GM21381 (cell line): ENCODE measurements around the gene TRIM63.

ENCODE experiments used
- ATAC-seq: cut with Tn5 transposase; IDR thresholded peaks from one replicate; pipeline ENCODE4 v1.9.1; 2021; ENCODE audit warnings: mild to moderate bottlenecking, moderate library complexity; ENCODE audit not compliant: unreplicated experiment

Gene TRIM63

DNA sequence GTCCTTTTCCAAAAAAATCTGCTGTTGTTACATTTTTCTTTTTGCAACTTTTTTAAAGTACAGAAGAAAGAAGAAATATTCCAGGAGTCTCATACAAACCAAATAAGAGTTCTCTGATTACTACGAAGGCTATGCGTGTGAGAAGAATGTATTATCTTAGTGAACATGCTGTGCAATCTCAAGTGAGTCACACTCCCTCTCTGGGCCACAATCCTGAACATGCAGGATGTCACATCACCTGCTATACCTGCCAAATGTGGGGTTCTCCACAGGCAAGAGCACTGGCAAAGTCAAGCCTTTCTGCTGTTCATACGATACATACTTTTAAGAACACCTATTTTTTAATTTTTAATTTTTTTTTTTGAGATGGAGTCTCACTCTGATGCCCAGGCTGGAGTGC is 21.7 kb upstream of the TRIM63 start:
- ATAC-seq = no peak

DNA sequence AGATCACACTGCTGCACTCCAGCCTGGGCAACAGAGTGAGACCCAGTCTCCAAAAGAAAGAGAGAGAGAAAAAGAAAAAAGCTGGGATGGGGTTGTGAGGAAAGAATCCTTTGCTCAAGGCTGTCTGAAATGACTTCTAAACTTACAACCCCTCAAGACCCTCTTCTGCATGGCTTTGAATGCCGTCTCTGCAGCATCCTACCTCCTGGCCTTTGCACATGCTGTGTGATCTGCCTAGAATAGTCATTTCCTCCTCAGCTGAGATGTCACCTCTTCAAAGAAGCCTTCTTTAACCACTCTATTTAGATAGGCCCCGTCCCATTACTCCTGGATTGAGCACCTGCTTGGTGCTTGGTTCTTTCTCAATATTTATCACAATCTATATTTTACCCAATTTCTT is 17.4 kb upstream of the TRIM63 start:
- no peak for ATAC-seq

DNA sequence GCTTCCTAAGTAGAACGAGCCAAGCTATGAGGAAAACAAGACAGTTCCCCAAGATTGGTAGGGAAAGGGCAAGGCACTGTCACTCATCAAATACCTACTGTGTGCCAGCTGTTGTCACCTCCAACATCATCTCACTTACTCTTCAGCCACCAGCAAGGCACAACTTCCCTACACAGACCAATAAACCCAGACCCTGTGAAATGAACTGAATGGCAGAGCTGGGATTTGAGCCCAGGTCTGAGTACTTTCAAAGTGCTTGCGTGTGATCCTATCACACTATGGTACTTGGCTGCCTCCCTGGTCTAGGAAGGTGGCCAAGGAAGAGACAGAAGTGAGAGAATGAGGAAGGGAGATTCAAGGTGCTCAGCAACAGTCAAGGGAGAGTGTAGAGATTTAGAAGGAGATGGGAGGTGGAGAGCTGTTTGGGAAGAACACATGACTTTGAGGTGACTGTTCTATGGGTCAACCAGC is 16.7 kb upstream of the TRIM63 start:
- ATAC-seq = no peak

DNA sequence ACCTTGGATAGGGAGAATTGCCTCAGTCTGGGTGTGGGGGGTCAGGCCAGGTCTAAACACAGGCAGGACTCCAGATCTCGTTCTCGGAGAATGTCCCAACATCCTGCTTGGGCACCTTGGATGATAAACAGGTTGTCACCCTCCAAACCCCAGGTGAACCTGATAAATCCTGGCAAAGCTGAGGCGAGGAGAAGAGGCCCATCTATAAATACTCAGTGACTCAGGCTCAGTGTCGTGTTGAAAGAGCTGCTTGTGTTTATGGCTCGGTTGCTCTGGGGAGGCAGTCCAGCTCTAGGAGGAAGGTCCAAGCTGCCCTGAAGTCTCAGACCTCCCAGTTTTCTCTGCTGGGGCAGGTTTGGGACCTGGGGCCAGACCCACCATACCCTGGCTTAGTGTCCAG is 15.8 kb upstream of the TRIM63 start:
- ATAC-seq = no peak

DNA sequence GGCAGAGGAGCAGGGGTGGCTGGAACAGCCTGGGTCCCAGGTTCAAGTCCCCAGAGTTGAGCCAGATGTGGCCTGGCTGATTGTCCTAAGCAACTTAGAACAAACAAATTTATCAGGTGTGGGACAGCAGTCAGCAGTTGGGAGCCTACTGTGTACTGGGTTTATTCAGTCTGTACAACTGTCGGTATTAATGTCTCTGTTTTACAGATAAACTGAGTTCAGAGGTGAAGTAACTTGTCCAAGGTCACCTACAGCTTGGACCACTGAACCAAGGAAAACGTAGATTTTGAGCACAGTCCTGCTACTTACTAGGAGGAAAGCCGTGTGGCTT is 14.6 kb upstream of the TRIM63 start:
- ATAC-seq = no peak

DNA sequence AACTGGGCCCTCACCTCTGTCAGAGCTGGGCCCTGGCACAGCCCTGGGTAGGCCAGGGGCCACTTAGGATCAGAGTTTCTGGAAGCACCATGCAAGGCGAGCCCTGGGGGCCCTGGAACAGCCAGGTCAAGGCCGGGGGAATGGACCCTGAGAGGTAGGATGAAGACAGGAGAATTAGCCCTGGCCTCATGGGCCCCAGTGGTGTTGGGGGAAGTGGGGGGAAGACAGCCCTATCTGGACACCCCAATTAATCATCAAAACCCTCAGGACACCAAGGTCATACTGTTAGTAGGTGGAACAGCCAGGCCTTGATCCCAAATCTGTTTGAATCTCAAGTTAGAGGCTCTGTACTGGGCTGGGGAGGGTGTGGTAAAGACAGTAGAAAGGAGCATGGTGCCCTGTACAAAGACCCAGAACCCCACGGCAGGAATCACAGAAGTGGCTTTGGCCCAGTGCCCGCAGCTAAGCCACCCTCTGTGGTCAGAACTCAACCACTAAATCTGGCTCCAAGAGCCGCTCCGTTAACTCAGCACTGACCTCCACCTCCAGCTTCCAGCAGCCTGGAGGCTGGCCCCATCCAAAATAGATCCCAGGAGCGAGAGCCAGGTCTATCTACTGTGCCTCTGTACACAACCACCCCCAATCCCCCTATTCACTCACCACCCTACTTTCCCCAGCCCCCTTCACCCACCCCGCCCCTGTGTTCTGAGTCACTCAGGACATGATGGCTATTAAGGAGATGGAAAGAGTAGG is 14.0 kb upstream of the TRIM63 start:
- ATAC-seq = no peak

DNA sequence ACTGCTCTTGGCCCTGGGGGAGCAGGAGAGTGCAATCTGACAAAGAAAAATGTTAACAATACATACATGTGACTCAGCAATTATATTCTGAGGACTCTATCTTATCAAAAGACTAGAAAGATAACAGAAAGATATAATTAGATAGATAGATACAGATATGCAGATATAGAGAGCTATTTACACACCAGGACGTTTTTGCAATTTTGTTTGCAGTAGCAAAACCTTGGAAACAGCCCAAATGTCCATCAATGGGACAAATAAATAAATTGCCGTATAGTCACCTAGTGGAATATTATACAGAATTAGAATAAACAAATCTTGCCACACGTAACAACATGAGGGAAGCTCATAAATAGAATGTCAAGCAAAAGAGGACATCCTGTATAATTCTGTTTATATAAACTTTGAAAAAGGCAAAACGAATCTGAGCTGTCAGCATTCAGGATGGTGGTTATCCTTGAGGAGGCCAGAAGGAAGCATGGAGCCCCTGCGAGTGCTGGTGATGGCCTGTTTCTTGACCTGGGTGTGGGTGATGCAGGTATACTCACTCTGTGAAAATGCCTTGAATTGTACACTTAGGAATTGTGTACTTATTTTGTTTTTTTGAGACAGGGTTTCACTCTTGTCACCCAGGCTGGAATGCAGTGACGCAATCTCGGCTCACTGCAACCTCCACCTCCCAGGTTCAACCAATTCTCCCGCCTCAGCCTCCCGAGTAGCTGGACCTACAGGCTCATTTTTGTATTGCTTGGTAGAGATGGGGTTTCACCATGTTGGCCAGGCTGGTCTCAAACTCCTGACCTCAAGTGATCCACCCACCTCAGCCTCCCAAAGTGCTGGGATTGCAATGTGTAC is 12.8 kb upstream of the TRIM63 start:
- no peak for ATAC-seq

DNA sequence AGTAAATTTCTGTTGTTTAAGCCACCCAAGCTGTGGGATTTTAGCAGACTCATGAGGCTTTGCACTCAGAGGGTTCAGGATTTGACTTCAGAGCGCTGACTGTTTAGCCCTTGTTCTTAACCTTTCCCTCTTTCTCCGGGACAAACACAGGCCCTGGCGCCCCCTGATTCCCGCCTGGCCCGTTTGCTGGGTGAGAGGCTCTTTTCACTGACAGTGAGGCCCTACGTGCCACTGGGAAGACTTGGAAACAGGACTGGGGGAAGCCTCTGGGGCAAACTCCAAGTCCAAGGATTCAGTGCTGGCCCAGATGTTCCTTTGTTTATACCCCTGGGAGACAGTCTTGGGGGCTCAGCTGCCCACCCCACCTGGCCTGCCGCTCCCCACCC is 11.7 kb upstream of the TRIM63 start:
- ATAC-seq = no peak

DNA sequence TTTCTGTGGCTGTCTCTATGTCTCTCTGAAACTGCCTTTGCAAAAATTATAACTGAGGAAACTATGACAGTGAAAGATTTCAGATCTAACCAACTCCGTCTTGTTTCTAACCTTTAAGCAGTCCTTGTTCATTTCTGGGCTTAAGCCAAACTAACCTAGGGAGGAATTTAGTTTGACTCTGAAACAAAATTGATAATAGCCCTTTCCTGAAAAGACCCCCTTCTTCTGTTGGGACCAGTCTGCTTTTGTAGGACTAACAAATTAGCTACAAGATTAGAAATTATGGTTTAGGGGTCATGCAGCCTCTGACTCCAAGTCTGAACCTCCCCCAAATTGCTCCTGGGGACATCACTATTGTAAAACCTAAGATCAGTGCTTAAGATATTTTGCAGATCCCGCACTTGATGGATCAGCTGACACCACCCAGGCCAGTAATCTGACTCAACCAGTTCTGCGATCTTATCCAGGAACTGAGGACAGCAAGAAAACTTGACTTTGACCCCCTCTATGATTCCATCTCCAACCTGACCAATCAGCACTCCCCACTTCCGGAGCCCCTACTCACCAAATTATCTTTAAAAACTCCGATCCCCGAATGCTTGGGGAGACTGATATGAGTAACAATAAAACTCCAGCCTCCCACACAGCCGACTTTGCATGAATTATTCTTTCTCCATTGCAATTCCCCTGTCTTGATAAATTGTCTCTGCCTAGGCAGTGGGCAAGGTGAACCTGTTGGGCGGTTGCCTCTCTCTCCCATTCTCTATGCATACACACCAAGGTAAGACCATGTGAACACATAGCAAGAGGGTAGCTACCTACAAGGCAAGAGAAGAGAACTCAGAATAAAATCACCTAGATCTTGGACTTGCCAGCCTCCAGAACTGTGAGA is 11.1 kb upstream of the TRIM63 start:
- ATAC-seq = no peak

DNA sequence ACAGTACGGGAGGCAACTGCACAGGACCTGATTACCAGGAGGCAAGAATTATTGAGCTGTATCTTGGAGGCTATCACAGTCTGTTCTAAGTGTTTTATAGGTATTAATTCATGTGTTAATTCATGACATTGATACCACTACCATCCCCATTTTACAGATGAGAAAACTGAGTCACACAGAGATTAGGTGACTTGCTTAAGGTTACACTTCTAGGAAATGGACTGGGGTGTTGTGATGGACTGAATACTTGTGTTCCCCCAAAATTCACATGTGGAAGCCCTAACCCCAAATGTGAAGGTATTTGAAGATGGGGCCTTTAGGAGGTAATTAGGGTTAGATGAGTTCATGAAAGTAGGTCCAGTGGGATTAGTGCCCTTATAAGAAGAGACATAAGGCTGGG is 10.1 kb upstream of the TRIM63 start:
- no peak for ATAC-seq

DNA sequence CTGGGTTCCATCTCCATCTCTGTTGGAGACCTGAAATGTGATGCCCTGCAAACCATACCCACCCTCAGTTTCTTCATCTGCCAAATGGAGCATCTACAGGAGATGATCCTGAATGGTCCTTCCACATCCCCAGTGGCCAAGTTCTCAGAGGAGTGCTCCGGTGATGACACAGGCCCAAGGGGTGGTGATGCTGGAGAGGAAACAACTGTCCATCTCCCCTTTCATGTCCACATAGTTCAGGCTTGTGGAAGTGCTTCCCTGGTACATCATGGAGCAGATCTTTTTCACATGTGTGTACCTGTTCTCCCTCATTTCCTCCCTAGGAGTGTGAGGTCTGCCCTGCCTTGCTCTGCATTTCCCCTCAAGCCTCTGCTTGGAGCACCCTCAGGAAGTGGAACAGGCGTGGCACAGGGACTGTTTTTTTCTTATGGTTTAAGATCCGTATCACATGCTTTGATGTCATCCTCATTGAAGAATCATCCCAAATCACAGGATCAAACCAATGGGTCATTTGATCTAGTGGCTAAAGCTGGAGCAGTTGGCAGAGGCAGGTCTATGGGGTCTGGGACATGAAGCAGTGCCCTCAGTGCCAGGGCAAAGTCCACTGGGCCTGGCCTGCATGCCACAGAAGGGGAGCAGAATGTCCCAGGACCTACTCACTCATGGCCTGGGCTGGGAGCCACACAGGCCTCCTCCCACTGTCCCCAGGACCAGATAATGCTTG is 8.2 kb upstream of the TRIM63 start:
- ATAC-seq = no peak

DNA sequence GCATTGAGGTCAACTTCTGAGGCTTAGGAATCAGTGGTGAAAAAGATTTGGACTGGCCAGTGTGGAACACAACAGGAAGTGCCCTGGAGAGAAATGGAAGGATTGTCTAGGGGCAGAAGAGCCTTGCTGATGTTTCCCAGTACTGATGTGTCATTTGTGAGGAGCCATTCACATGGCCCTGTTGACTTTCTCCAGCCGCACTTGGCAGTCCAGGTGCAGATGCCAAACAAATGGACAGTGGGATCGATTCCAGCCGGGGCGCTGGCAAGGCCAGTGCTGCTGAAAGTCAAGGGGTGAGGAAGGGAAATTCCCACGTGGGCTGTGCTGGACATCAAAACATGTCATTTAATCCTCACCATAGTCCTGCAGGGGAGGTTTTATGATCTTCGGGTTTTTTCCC is 4.9 kb upstream of the TRIM63 start:
- no peak for ATAC-seq

DNA sequence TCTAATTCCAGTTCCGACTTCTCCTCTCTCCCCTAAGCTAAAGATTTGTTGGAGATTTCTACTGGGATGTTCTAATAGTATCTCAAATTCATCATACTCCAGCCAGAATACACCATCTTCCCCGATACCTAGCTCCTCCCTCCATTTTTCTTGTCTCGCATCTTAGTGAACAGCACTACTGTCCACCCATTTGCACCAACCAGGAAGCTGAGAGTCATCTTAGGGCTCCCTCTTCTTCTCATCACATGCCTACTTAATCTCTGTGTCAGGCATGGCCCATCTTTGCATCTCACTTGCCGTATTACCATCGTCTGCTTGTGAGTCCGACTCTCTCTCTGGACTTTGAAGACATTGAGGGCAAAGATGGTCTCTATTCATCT is 3.5 kb upstream of the TRIM63 start:
- no peak for ATAC-seq

DNA sequence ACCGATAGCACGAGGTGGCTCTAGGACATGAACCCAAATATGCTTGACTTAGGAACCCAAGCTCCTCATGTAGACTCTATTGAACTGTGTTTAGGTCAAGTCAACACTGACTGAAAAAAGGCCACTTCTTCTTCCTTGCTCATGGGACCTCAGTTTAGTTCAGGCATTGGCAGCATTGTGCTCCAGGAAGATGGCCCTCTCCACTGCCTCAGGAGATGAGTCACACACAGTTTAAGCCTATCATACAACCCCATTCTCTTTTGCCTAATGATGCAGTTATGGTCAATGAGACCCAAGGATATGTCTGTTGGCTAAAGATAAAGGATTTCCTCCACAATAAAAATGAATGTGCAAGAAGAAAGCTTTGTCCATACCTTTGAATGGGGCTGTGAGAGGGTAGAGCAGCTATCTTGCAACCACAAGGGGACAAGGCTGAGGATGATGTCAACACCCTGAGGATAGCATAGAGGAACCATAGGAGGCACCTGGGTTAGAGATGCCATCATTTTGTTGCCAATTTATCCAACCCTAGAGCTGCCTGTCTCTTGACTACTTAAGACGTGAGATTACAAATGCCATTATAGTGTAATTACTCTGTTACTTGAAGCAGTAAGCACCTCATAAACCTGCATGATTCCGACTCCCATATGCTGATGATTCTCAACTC is 3.0 kb upstream of the TRIM63 start:
- ATAC-seq = no peak

DNA sequence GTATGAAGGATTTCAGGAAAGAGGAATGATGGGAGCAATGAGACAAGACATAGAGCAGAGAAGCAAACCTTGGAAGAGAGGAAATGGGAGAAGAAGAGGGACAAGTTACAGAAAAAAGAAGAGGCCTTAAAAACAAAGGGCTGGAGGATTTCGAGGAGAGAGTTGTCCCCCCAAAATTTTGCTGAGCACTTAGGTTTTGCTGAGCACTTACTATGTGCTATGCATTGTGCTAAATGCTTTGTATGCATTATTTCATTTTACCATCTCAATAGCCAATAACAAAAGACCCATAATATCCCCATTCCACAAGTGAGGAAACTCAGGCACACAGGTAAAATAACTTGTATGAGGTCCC is 2.5 kb upstream of the TRIM63 start:
- ATAC-seq = no peak

DNA sequence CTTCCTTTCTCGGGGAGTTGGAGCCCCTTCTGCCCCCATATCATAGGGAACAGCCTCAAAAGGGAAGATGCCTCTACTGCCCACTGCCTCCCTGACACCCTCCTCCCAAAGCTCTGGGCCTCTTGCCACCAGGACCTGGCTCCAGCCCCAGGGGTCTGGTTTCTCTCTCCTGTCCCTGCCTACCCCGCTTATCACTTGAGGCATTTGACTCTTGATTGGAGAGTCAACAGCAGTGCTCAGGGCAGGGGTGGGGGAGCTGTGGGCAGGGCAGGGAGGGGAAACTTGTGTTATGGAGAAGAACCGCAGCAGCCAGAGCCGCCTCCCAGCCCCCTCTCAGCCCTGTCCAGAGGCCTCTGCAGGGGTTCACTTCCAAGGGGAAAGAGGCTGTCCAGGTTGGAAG is 573 bp downstream of the TRIM63 start:
- no peak for ATAC-seq

DNA sequence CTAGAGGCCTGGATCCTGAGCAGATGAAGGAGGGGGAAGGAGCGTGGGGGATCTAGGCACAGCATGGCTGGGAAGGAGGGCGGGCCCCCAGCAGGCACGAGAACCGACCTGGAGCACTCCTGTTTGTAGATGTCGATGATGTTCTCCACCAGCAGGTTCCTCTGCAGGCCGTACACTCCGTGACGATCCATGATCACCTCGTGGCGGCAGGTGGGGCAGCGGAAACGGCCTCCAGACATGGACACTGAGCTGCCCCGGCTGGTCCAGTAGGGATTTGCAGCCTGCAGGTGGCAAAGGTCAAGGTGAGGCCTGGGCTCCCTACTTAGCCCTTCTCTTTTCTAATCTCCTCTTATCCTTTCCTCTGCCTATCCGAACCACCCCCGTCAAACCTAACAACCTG is 1.3 kb downstream of the TRIM63 start:
- ATAC-seq = no peak

DNA sequence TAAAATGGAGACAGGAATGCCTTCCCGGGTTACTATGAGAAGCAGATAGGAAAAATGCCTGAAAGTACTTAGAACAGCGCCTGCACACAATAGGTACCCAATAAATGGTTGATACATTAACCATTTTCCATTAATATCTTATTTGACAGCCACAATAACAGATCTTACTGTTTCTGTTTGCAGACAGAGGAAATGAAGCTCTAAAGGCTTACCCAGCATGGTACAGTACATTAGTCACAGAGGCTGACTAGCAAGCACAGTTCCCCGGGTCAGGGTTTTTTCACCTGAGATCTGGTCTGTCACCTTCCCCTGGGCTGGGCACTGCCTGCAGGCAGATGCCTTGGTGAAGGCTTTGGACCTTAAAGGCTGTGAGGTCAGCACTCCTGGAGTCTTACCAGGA is 2.9 kb downstream of the TRIM63 start:
- ATAC-seq = no peak

DNA sequence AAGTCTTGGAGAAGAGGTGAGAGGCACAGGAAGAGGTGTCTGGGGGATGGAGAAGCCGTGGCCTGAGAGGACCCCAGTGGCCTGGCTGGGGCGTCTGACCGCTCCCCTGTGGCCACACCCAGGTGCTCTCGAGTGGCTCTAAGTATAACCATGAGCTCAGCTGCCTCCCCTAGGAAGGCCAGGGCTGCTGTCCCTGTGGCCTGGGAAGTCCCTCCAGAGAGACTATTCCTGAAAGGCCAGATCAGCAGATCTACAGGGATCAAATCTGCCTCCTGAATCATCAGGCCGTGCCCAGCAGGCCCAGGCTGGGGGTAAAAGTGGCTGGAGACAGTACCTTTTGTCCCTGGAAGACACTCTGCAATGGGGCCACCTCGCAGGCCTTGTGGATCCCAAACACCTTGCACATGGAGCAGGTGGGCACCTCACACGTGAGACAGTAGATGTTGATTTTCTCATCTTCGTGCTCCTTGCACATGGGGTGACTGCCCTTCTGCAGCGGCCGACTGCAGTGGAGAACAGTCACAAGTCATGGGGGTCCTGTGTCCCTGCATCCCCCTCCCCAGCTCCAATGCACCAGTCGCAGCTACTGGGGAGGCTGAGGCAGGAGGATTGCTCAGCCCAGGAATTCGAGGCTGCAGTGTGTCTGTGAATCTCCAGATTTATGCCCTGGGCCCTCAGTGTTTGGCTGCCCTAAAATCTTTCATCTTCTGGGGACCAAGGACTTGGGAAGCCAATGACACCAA is 6.4 kb downstream of the TRIM63 start:
- ATAC-seq = no peak

DNA sequence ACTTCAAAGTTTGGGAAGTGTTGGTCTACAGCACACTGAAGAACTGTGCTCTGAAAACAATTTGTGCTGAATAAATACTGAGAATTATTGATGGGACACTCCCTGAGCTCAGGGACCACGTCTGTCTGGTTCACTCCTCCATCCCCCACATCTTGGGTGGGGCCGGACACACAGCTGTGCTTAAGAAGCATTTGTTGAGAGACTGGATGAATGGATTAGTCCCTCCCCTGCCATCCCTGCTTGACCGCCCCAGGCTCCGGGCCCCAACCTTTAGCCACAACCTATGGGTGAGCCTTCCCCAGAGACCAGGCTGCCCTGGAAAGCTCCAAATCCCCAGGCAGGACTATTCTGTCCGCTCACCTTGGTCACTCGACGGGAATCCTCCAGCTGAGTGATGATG is 7.5 kb downstream of the TRIM63 start:
- no peak for ATAC-seq
